ENCODE measurements around the gene CCDC88B.

- no peak for TF ChIP-seq CTCF (IDR thresholded peaks at IDR 0.05 in 2 of 3, conservative IDR thresholded peaks at IDR 0.05 in 1 of 3; ENCODE audit: control insufficient read depth in 2 of 3, extremely low read depth in 1 of 3, insufficient read depth in 1 of 3, low read depth in 3 of 3, low read length in 3 of 3)
- TF ChIP-seq POLR2A (IDR thresholded peaks at IDR 0.05; ENCODE audit: low read depth, low read length) = no peak
- no peak for TF ChIP-seq FOXM1 (IDR thresholded peaks at IDR 0.05; ENCODE audit: low read depth, low read length)
- TF ChIP-seq HCFC1 (IDR thresholded peaks at IDR 0.05; ENCODE audit: low read length) = no peak
- no peak for TF ChIP-seq RCOR1 (conservative IDR thresholded peaks at IDR 0.05; ENCODE audit: low read depth, low read length)
- TF ChIP-seq CEBPB (IDR thresholded peaks at IDR 0.05; ENCODE audit: borderline replicate concordance in 1 of 2, low read depth in 2 of 2, low read length in 2 of 2) = no peak
- no peak for TF ChIP-seq CHD4 (IDR thresholded peaks at IDR 0.05)
- no peak for TF ChIP-seq HDAC6 (IDR thresholded peaks at IDR 0.05; ENCODE audit: unreplicated experiment)
- TF ChIP-seq MXI1 (IDR thresholded peaks at IDR 0.05; ENCODE audit: low read depth, low read length) = no peak
- no peak for TF ChIP-seq TAF1 (IDR thresholded peaks at IDR 0.05; ENCODE audit: borderline replicate concordance, low read depth, low read length)
- TF ChIP-seq CBX5 (IDR thresholded peaks at IDR 0.05; ENCODE audit: low read depth) = no peak
- TF ChIP-seq ESRRA (IDR thresholded peaks at IDR 0.05; ENCODE audit: low read length) = no peak
- no peak for TF ChIP-seq ZNF274 (IDR thresholded peaks at IDR 0.05; ENCODE audit: insufficient read depth, insufficient read length)
These were observed 17.4 kb downstream of the CCDC88B start for GRCh38 chr11:64357446-64357845.
